GM12873 (cell line): ENCODE measurements around the gene SIGLEC15.

Experiments
- CTCF ChIP-seq: IDR thresholded peaks from 2 replicates; pipeline ENCODE4 v1.5.1; 2012; ENCODE audit warnings: low read depth, mild to moderate bottlenecking, moderate library complexity, low read length, control low read depth; ENCODE audit not compliant: insufficient read depth; ENCODE audit errors: missing control alignments

Gene SIGLEC15

GRCh38 chr18:45805551-45805950, 19.9 kb upstream of the SIGLEC15 start:
- TF ChIP-seq CTCF = no peak

- no peak for TF ChIP-seq CTCF
Observed at GRCh38 chr18:45806226-45806625, 19.2 kb upstream of the SIGLEC15 start.

GRCh38 chr18:45807144-45807543, 18.3 kb upstream of the SIGLEC15 start:
- peak; percentile 53 for TF ChIP-seq CTCF

- no peak for TF ChIP-seq CTCF
Observed at GRCh38 chr18:45817543-45817942, 7.9 kb upstream of the SIGLEC15 start.

- no peak for TF ChIP-seq CTCF
Observed at GRCh38 chr18:45820106-45820745, 5.2 kb upstream of the SIGLEC15 start.

GRCh38 chr18:45821026-45821425, 4.4 kb upstream of the SIGLEC15 start:
- no peak for TF ChIP-seq CTCF

GRCh38 chr18:45821711-45822110, 3.8 kb upstream of the SIGLEC15 start:
- no peak for TF ChIP-seq CTCF

- no peak for TF ChIP-seq CTCF
Observed at GRCh38 chr18:45826084-45826483, 609 bp downstream of the SIGLEC15 start.
